Measurements from ENCODE around the gene CD300C.

GRCh38 chr17:74523308-74523707 lies 22.6 kb downstream of the CD300C start:
- TF ChIP-seq CTCF (conservative IDR thresholded peaks at IDR 0.05 in 1 of 2, IDR thresholded peaks at IDR 0.05 in 1 of 2; ENCODE audit: low read depth in 1 of 2, low read length in 2 of 2) (no peak), EZH2 (IDR thresholded peaks at IDR 0.05; ENCODE audit: low read length, missing control alignments) (no peak)
